Panc1 (cell line): ENCODE measurements around the gene C4orf50. TPM values are rescaled to one million over a fixed set of nuclear protein-coding genes. Genes with fewer than 3 reads are reported as not detected.

Experiments used
- ATAC-seq: fragments of 200-7000 bp; cut with Tn5 transposase; 2 replicates; pipeline ENCODE4 v1.9.1; 2020; ENCODE audit warnings: mild to moderate bottlenecking, moderate library complexity
- Bru-seq: library from RNA; stranded (reverse); fragments of 400-500 nt; gene quantifications from one replicate; lab custom pipeline; 2021; lab: Mats Ljungman, UMichigan
- BruChase-seq, 2 experiments: library from RNA; stranded (reverse); fragments of 400-500 nt; gene quantifications; one replicate each; lab custom pipeline; 2021; lab: Mats Ljungman, UMichigan
- BruUV-seq: library from RNA; stranded (reverse); fragments of 400-500 nt; replicated peaks from 2 replicates; lab custom pipeline; 2021; lab: Mats Ljungman, UMichigan
- CTCF ChIA-PET: fragments of 300-600 bp; sonication (Branson Sonifier 250); formaldehyde crosslinking; loops from one replicate; lab custom pipeline; 2022; ENCODE audit warnings: antibody characterized with exemption; lab: Charles Lee
- POLR2A ChIA-PET: fragments of 300-600 bp; sonication (Branson Sonifier 250); formaldehyde crosslinking; loops from one replicate; lab custom pipeline; 2022; ENCODE audit warnings: antibody characterized with exemption; lab: Charles Lee
- DNase-seq: peaks from one replicate; pipeline ENCODE4 v3.0.0-alpha.2; 2010; ENCODE audit warnings: low read depth, low spot score
- H3K27ac ChIP-seq: 2 replicates; pipeline ENCODE4 v1.5.1; 2011; ENCODE audit warnings: mild to moderate bottlenecking, low read length, inconsistent platforms
- H3K27me3 ChIP-seq: fragments of 200-500 bp; sonication (Bioruptor generic); 2 replicates; pipeline ENCODE4 v1.6.0; 2014; ENCODE audit warnings: low read length, inconsistent platforms; ENCODE audit not compliant: control insufficient read depth, insufficient read depth
- H3K36me3 ChIP-seq: fragments of 200-500 bp; sonication (Bioruptor generic); 2 replicates; pipeline ENCODE4 v1.5.1; 2014; ENCODE audit warnings: inconsistent platforms, mild to moderate bottlenecking, low read length, moderate library complexity; ENCODE audit not compliant: control insufficient read depth, insufficient read depth
- H3K4me1 ChIP-seq: 2 replicates; pipeline ENCODE4 v1.5.1; 2011; ENCODE audit warnings: inconsistent platforms, mild to moderate bottlenecking, low read length, moderate library complexity; ENCODE audit not compliant: control insufficient read depth, insufficient read depth
- H3K4me3 ChIP-seq, 2 experiments: 2 replicates each; pipeline ENCODE4 v1.5.1; 2011 to 2012; ENCODE audit warnings: low read depth in 2 of 2, low read length in 2 of 2, mild to moderate bottlenecking in 2 of 2, inconsistent platforms in 1 of 2, moderate library complexity in 1 of 2
- H3K9me3 ChIP-seq: fragments of 200-500 bp; sonication (Bioruptor generic); 2 replicates; pipeline ENCODE4 v1.5.1; 2014; ENCODE audit warnings: low read depth, mild to moderate bottlenecking, inconsistent platforms, low read length, moderate library complexity; ENCODE audit not compliant: control insufficient read depth, insufficient read depth
- POLR2AphosphoS5 ChIP-seq: IDR thresholded peaks from 2 replicates; pipeline ENCODE4 v1.6.1; 2012; ENCODE audit warnings: mild to moderate bottlenecking, low read depth, low read length, moderate library complexity
- SIN3A ChIP-seq: IDR thresholded peaks from 2 replicates; pipeline ENCODE4 v1.6.1; 2012; ENCODE audit warnings: low read depth, mild to moderate bottlenecking, low read length, moderate library complexity, borderline replicate concordance; ENCODE audit not compliant: insufficient read depth
- TCF7L2 ChIP-seq: IDR thresholded peaks from 2 replicates; pipeline ENCODE4 v1.6.1; 2011; ENCODE audit warnings: mild to moderate bottlenecking, low read depth, low read length, inconsistent platforms
- in situ Hi-C: cut with HindIII; loops from 2 replicates; pipeline ENCODE4 v1.10.0; 2016; ENCODE audit warnings: low sequenced_read_pairs, low pct_unique_long_range_greater_than_20kb
- intact Hi-C: fragments of 100-400 bp; cut with micrococcal nuclease; formaldehyde crosslinking; loops from one replicate; pipeline ENCODE4 v1.10.0; 2022; ENCODE audit not compliant: unreplicated experiment
- long read RNA-seq: library from polyadenylated mRNA; unstranded; transcript quantifications from one replicate; pipeline ENCODE4 v2.0.0, GENCODE V29; 2021; ENCODE audit not compliant: unreplicated experiment
- polyA plus RNA-seq: library from polyadenylated mRNA; unstranded; fragments of >200 nt; gene quantifications from one replicate; pipeline ENCODE4 v1.2.1, GENCODE V29; 2012; ENCODE audit warnings: missing spikeins; ENCODE audit not compliant: insufficient read length
- total RNA-seq: library from RNA; stranded (reverse); gene quantifications from one replicate; pipeline ENCODE4 v1.2.1, GENCODE V29; 2021; ENCODE audit not compliant: unreplicated experiment
- TF ChIP-seq, protein P1 (sequence below), 2 experiments: IDR thresholded peaks; 2 replicates each; pipeline ENCODE4 v1.6.1; 2011 to 2012; ENCODE audit warnings: low read depth in 2 of 2, control low read depth in 1 of 2, low read length in 1 of 2, mild to moderate bottlenecking in 1 of 2, moderate library complexity in 1 of 2; ENCODE audit not compliant: insufficient read depth in 1 of 2
- TF ChIP-seq, protein P2 (sequence below): fragments of 450-650 bp; IDR thresholded peaks from 2 replicates; pipeline ENCODE4 v1.5.1; 2017; ENCODE audit warnings: mild to moderate bottlenecking

C4orf50 gene
- total RNA-seq (under 0.01 TPM), Bru-seq, nascent RNA (percentile 2 among the genes with signal in this experiment), BruChase-seq, experiment 1, labeled RNA remaining after a 2-hour chase (percentile 1 among the genes with signal in this experiment), BruChase-seq, experiment 2, labeled RNA remaining after a 6-hour chase (percentile 2 among the genes with signal in this experiment)
- not detected for polyA plus RNA-seq
- long read RNA-seq, result 0 reads

DNA sequence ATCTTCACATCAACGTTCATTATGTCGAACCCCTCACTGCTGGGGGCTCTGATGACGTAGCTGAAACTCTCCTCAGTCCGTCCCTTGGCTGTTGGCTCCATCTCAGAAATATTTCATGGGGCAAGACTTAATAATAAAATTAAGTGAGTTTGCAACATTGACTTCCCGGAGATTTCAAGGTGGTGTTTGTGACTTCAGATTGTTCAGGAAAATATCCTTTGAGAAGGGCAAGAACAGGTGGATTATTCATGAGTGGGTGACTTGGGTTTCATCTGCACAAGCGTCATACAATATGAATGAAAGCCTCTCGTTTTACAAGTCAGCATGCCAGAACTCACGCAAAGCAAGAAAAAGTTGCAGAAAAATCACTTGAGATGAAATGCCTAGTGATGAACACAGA is at the start of gene C4orf50:
TSS of gene C4orf50 (minus strand) at position 101 of the 400 bp plus-strand sequence.
- TF ChIP-seq SIN3A (no peak), TCF7L2 (no peak), POLR2AphosphoS5 (no peak)
- TF ChIP-seq, protein P1, sequence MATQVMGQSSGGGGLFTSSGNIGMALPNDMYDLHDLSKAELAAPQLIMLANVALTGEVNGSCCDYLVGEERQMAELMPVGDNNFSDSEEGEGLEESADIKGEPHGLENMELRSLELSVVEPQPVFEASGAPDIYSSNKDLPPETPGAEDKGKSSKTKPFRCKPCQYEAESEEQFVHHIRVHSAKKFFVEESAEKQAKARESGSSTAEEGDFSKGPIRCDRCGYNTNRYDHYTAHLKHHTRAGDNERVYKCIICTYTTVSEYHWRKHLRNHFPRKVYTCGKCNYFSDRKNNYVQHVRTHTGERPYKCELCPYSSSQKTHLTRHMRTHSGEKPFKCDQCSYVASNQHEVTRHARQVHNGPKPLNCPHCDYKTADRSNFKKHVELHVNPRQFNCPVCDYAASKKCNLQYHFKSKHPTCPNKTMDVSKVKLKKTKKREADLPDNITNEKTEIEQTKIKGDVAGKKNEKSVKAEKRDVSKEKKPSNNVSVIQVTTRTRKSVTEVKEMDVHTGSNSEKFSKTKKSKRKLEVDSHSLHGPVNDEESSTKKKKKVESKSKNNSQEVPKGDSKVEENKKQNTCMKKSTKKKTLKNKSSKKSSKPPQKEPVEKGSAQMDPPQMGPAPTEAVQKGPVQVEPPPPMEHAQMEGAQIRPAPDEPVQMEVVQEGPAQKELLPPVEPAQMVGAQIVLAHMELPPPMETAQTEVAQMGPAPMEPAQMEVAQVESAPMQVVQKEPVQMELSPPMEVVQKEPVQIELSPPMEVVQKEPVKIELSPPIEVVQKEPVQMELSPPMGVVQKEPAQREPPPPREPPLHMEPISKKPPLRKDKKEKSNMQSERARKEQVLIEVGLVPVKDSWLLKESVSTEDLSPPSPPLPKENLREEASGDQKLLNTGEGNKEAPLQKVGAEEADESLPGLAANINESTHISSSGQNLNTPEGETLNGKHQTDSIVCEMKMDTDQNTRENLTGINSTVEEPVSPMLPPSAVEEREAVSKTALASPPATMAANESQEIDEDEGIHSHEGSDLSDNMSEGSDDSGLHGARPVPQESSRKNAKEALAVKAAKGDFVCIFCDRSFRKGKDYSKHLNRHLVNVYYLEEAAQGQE (IDR thresholded peaks at IDR 0.05; ENCODE audit: insufficient read depth in 1 of 2, low read depth in 2 of 2, low read length in 1 of 2), result no peak
- TF ChIP-seq, protein P2, sequence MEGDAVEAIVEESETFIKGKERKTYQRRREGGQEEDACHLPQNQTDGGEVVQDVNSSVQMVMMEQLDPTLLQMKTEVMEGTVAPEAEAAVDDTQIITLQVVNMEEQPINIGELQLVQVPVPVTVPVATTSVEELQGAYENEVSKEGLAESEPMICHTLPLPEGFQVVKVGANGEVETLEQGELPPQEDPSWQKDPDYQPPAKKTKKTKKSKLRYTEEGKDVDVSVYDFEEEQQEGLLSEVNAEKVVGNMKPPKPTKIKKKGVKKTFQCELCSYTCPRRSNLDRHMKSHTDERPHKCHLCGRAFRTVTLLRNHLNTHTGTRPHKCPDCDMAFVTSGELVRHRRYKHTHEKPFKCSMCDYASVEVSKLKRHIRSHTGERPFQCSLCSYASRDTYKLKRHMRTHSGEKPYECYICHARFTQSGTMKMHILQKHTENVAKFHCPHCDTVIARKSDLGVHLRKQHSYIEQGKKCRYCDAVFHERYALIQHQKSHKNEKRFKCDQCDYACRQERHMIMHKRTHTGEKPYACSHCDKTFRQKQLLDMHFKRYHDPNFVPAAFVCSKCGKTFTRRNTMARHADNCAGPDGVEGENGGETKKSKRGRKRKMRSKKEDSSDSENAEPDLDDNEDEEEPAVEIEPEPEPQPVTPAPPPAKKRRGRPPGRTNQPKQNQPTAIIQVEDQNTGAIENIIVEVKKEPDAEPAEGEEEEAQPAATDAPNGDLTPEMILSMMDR, result no peak
- H3K4me1 ChIP-seq, result no peaks in the 10 kb centered on the region
- no peaks in the 10 kb centered on the region; the same call in 1 of the 2 replicates for H3K27me3 ChIP-seq
- intact Hi-C loops (no loop called here), in situ Hi-C loops (no loop called here)
- H3K36me3 ChIP-seq, result no peaks in the 10 kb centered on the region
- BruUV-seq, result no TSS peak
- ATAC-seq (no peak), DNase-seq (no peak)
- CTCF ChIA-PET, result interaction anchor here (0.6 kb wide), 1 partner anchor 98 kb away, joined by 3 read pairs; no protein-coding TSS in a partner anchor
- no peak within 1 kb of the TSS for H3K4me3 ChIP-seq
- H3K27ac ChIP-seq, result no peak within 1 kb of the TSS
- H3K9me3 ChIP-seq, result no peaks in the 10 kb centered on the region
- POLR2A ChIA-PET, result no interaction called here

DNA sequence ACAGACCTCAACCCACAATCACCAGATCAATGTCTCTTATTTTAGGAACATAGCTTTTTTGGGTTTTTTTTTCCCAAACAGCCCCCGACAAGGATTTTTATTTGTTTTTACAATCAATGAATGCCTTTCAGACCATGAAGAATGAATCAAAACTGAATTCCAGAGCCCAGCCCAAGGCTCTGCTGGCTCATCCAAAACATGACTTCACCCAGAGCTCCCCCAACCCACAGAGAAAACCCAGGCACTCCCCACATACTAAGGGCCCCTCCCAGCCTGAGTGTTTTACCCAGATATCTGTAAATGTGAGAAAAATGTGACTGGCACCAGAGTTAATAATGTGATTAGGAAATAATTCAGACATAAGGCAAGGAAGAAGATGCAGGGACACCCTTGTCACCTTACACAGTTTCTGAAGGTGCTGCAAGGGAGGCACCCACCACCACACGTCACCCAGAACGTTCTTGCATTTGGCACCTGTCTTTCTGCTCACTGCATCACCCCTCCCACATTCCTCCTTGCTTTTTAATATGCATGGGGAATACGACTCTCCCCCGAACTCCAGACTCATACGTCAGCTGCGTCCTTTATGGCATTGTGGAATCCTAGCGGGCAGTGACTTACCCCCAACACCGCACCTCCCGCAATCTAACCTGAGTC is 47.8 kb upstream of the C4orf50 start:
- Histone ChIP-seq H3K27me3 (no peaks in the 10 kb centered on the region; the same call in 1 of the 2 replicates), H3K4me1 (no peaks in the 10 kb centered on the region), H3K36me3 (no peaks in the 10 kb centered on the region), H3K27ac (no peak overlapping the region), H3K4me3 (no peak overlapping the region), H3K9me3 (no peaks in the 10 kb centered on the region)
- in situ Hi-C loops, result no loop called here
- intact Hi-C loops, result no loop called here
- ATAC-seq (no peak), DNase-seq (no peak)
- no TSS peak for BruUV-seq
- no peak for TF ChIP-seq SIN3A
- TF ChIP-seq POLR2AphosphoS5, result no peak
- no peak for TF ChIP-seq TCF7L2
- TF ChIP-seq, protein P2, result no peak
- TF ChIP-seq, protein P1 (IDR thresholded peaks at IDR 0.05; ENCODE audit: insufficient read depth in 1 of 2, low read depth in 2 of 2, low read length in 1 of 2), result no peak
- CTCF ChIA-PET, result no interaction called here
- POLR2A ChIA-PET, result no interaction called here
